Small intestine (tissue), 7 donors: ENCODE data around the gene CFAP251. TPM values are rescaled to one million over a fixed set of nuclear protein-coding genes. Genes with fewer than 3 reads are reported as not detected.

ENCODE experiments used
- DNase-seq, 2 donors: peaks; one replicate each; pipeline versions ENCODE4 v3.0.0 to v3.0.0-alpha.2; 2013
- FAIRE-seq: peaks from 2 replicates; lab custom pipeline; 2012; peaks lifted over from hg19 to GRCh38; lab: Jason Lieb, UNC
- H3K27ac ChIP-seq, 3 donors: one replicate each; pipeline ENCODE4 v1.5.1; 2013; ENCODE audit warnings: low read length in 2 of 3, mild to moderate bottlenecking in 2 of 3, control low read depth in 1 of 3, inconsistent platforms in 1 of 3, low read depth in 1 of 3, moderate library complexity in 1 of 3
- H3K27me3 ChIP-seq, 3 donors: one replicate each; pipeline ENCODE4 v1.6.1; 2013; ENCODE audit warnings: low read length in 3 of 3, inconsistent platforms in 1 of 3; ENCODE audit not compliant: control insufficient read depth in 3 of 3, insufficient read depth in 3 of 3
- H3K36me3 ChIP-seq, 3 donors: one replicate each; pipeline ENCODE4 v1.6.1; 2013; ENCODE audit warnings: low read length in 3 of 3, inconsistent platforms in 1 of 3, low read depth in 1 of 3, mild to moderate bottlenecking in 1 of 3, moderate library complexity in 1 of 3; ENCODE audit not compliant: control insufficient read depth in 3 of 3, insufficient read depth in 2 of 3
- H3K4me1 ChIP-seq, 3 donors: one replicate each; pipeline ENCODE4 v1.6.1; 2013; ENCODE audit warnings: low read length in 2 of 3, inconsistent platforms in 1 of 3, low read depth in 1 of 3, mild to moderate bottlenecking in 1 of 3, moderate library complexity in 1 of 3; ENCODE audit not compliant: control insufficient read depth in 3 of 3, insufficient read depth in 2 of 3
- H3K4me3 ChIP-seq, 3 donors: one replicate each; pipeline ENCODE4 v1.5.1; 2013; ENCODE audit warnings: low read length in 3 of 3, control low read depth in 1 of 3, inconsistent platforms in 1 of 3, low read depth in 1 of 3, mild to moderate bottlenecking in 1 of 3, moderate library complexity in 1 of 3
- H3K9me3 ChIP-seq, 2 donors: one replicate each; pipeline ENCODE4 v1.6.1; 2013; ENCODE audit warnings: low read depth in 1 of 2, low read length in 1 of 2; ENCODE audit not compliant: control insufficient read depth in 2 of 2, insufficient read depth in 1 of 2
- WGBS, 3 donors: extraction: QIAGEN DNeasy Blood & Tissue Kit; methylation state at CpG; one replicate each; pipeline ENCODE4 v1.1.7; 2013; 5-methylcytosine and 5-hydroxymethylcytosine counted together
- polyA plus RNA-seq, 4 donors: library from polyadenylated mRNA; stranded (reverse) in 3 of 4; unstranded in 1 of 4; fragments of 200-250 nt in 3 of 4; fragments of 120-200 nt in 1 of 4; gene quantifications; one replicate each; pipeline versions ENCODE4 v1.2.1 to v1.2.3, GENCODE V29; 2013
- donor health status: healthy with polysubstance abuse.
- donor health status: control.
- donor health status: control.
- donor health status: Bipolar disorder and iron deficiency.
- donor health status: healthy.

CFAP251 gene
- polyA plus RNA-seq, 4 donors, result 0.34 to 1.6 (median 0.67) TPM; not detected in 1

DNA sequence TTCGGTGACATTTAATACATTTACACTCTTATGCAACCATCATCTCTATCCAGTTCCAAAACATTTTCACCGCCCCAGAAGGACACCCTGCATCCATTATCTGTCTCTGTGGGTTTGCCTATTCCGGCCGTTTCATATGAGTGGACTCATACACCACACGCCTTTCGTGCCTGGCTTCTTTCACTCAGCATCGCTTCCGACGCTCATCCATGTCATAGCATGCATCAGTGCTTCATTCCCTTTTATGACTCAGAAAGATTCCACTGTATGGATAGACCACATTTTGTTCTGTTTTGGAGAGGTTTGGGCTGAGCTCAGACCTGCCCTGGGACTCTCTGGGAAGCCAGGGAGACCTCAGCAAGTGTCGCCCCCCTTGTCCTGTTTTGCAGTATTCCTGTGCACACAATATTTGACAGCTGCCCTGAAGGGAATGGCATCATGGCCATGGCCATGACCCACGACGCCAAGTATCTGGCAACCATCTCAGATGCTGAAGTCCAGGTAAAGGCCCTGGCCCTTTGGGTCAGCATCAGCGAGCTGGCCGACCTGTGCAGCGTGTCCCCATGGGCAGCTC lies 23.8 kb downstream of the CFAP251 start:
- Histone ChIP-seq H3K27me3 (no peaks in the 10 kb centered on the region), H3K27ac (no peak overlapping the region), H3K4me1 (peaks cover 0 to 4% (median 0%) of the 10 kb centered on the region in 3 donors), H3K4me3 (no peak overlapping the region), H3K36me3 (no peaks in the 10 kb centered on the region), H3K9me3 (peaks cover 0 to 5% of the 10 kb centered on the region in 2 donors)
- DNase-seq, result no peak
- WGBS, 3 donors, result 94 to 97% (median 95%) methylated on average over 15 of the region's 15 CpGs
- FAIRE-seq, result no peak

DNA sequence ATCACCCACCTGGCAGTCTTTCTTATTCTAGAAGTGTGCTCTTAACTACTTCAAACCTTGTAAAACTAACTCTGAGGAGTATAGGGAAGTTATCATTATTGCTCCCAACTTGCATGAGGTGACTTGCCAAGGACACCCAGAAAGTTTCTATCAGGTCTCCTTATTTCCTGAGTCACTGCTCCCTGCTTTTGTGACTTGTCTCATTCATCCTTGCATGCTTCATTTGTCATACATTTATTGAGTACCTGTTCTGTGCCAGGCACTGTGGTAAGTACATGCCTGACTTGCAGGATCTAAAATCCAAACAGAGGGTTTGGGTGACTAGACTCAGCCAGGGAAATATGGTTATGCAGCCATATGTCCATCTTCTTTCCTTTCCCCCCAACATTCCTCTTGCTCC lies 25.5 kb downstream of the CFAP251 start:
- Histone ChIP-seq H3K9me3 (peaks cover 0 to 5% of the 10 kb centered on the region in 2 donors), H3K4me1 (peaks cover 0 to 4% (median 0%) of the 10 kb centered on the region in 3 donors), H3K36me3 (no peaks in the 10 kb centered on the region), H3K27ac (no peak overlapping the region), H3K4me3 (no peak overlapping the region), H3K27me3 (no peaks in the 10 kb centered on the region)
- FAIRE-seq (no peak), DNase-seq (no peak)

DNA sequence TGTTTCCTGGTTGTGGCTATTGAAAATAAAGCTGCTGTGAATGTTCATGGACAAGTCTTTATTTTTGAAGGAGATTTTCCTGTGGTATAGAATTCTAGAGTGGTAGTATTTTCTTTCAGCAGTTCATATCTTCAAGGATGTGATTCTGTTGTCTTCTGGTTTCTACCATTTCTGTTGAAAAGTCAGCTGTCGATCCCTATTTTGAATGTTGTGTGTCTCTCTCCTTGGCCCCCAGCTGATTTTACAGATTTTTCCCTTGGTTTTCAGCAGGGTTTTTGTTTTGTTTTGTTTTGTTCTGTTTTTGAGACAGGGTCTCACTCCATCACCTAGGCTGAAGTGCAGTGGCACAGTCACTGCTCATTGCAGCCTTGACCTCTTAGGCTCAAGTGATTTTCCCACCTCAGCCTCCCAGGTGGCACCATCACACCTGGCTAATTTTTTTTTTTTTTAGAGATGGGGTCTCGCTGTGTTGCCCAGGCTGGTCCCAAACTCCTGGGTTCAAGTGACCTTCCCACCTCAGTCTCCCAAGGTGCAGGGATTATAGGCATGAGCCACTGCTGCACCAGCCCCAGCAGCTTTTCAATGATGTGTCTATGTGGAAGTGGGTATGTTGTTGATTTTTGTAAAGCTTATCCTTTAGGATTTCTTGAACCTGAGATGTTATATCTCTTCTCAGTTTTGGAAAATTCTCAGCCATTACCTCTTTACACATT lies 28.1 kb downstream of the CFAP251 start:
- 88 to 96% (median 96%) methylated on average over 2 of the region's 2 CpGs for WGBS, 3 donors
- no peaks in the 10 kb centered on the region for H3K4me1 ChIP-seq
- H3K4me3 ChIP-seq, result no peak overlapping the region
- no peak for FAIRE-seq
- no peaks in the 10 kb centered on the region for H3K27me3 ChIP-seq
- peaks cover 0 to 5% of the 10 kb centered on the region in 2 donors for H3K9me3 ChIP-seq
- H3K36me3 ChIP-seq, result no peaks in the 10 kb centered on the region
- H3K27ac ChIP-seq, result no peak overlapping the region
- DNase-seq, result no peak

GRCh38 chr12:121947981-121948380 lies 29.6 kb downstream of the CFAP251 start:
- Histone ChIP-seq H3K36me3 (no peaks in the 10 kb centered on the region), H3K4me1 (no peaks in the 10 kb centered on the region), H3K27me3 (no peaks in the 10 kb centered on the region), H3K4me3 (no peak overlapping the region), H3K27ac (no peak overlapping the region), H3K9me3 (peaks cover 0 to 5% of the 10 kb centered on the region in 2 donors)
- WGBS, 3 donors, result 79 to 87% (median 84%) methylated on average over 2 of the region's 2 CpGs
- FAIRE-seq, result no peak
- DNase-seq, result no peak

- H3K27me3 ChIP-seq, result no peaks in the 10 kb centered on the region
- 72% methylated on average over 4 of the region's 4 CpGs for WGBS, 3 donors
- no peaks in the 10 kb centered on the region for H3K4me1 ChIP-seq
- DNase-seq (no peak), FAIRE-seq (no peak)
- no peaks in the 10 kb centered on the region for H3K36me3 ChIP-seq
- H3K9me3 ChIP-seq, result peaks cover 0 to 5% of the 10 kb centered on the region in 2 donors
- no peak overlapping the region for H3K4me3 ChIP-seq
- H3K27ac ChIP-seq, result no peak overlapping the region
Observed at GRCh38 chr12:121949648-121950397, 31.4 kb downstream of the CFAP251 start.

DNA sequence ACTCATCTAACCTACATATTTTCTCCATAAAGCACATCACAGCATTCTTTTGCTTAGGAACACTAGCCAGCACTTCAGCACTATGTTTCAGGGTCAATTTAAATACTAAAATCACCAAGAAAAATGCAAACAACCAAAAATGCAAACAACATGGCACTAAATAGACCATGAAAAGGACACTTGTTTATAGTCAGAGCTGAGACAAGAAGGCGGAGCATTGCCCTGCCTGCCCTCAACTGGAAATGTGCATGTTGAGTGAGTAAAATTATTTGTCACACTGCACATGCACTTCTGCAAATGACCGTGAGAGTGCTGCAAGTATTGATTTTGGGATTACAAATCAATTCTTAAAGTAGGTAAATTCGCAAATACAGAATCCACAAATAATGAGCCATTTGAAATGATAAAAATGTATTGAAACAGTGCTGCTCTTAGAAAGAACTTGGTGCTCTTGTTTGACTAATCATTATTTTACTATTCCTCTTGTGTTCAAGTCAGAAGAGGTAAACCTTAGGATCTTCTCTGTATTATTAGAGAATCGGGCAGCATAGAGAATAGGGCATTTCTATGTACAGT lies 34.8 kb downstream of the CFAP251 start:
- WGBS, 3 donors, result 81 to 90% (median 88%) methylated on average over 4 of the region's 4 CpGs
- Histone ChIP-seq H3K4me1 (no peaks in the 10 kb centered on the region), H3K36me3 (no peaks in the 10 kb centered on the region), H3K4me3 (no peak overlapping the region), H3K27me3 (no peaks in the 10 kb centered on the region), H3K27ac (no peak overlapping the region), H3K9me3 (no peaks in the 10 kb centered on the region)
- FAIRE-seq (no peak), DNase-seq (no peak)

DNA sequence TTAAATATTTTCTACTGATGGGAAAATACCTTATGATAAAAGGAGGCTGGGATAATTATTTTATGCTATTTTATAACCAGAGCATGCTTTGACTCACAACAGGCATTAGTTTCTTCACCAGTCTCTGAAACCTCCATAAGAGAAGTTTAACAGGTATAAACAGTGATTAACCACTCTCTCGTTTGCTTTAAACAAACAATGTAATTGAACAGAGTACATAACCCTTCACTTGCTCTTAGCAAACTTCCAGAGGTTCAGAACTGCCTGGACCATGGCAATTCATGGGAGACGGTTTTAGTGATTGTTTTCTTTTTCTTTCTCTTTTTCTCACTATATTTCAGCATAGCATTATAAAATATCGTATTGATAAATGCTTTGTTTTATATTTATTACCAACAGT lies 35.3 kb downstream of the CFAP251 start:
- no peak for FAIRE-seq
- Histone ChIP-seq H3K27ac (no peak overlapping the region), H3K4me3 (no peak overlapping the region), H3K27me3 (no peaks in the 10 kb centered on the region), H3K4me1 (no peaks in the 10 kb centered on the region), H3K9me3 (no peaks in the 10 kb centered on the region), H3K36me3 (no peaks in the 10 kb centered on the region)
- DNase-seq, result no peak
- 44 to 65% (median 54%) methylated on average over 3 of the region's 3 CpGs for WGBS, 3 donors
